HG02571 (cell line): ENCODE results near the gene FMN1.
"Not testable (repeated sequence)": the region's sequence is repeated elsewhere in the genome, so short reads cannot be mapped to it uniquely, and the experiment has no call there.

Experiments used
- ATAC-seq: cut with Tn5 transposase; IDR thresholded peaks from one replicate; pipeline ENCODE4 v1.9.1; 2021; ENCODE audit warnings: mild to moderate bottlenecking, moderate library complexity; ENCODE audit not compliant: unreplicated experiment

The FMN1 gene

GRCh38 chr15:32870240-32871033, 324.1 kb downstream of the FMN1 start:
- ATAC-seq: peak; percentile 65

GRCh38 chr15:32869776-32870175, 324.7 kb downstream of the FMN1 start:
- no peak for ATAC-seq

GRCh38 chr15:32867313-32867626, 327.2 kb downstream of the FMN1 start:
- ATAC-seq: no peak

GRCh38 chr15:32866454-32867312, 327.8 kb downstream of the FMN1 start:
- ATAC-seq: no peak

- ATAC-seq: no peak
Observed at GRCh38 chr15:32864841-32865240, 329.7 kb downstream of the FMN1 start.

GRCh38 chr15:32864051-32864450, 330.5 kb downstream of the FMN1 start:
- no peak for ATAC-seq

GRCh38 chr15:32861761-32862160, 332.8 kb downstream of the FMN1 start:
- no peak for ATAC-seq

GRCh38 chr15:32861174-32861573, 333.3 kb downstream of the FMN1 start:
- ATAC-seq: no peak

GRCh38 chr15:32859996-32860395, 334.5 kb downstream of the FMN1 start:
- ATAC-seq: no peak

- no peak for ATAC-seq
Observed at GRCh38 chr15:32859251-32859650, 335.3 kb downstream of the FMN1 start.

- no peak for ATAC-seq
Observed at GRCh38 chr15:32857732-32858131, 336.8 kb downstream of the FMN1 start.

GRCh38 chr15:32856753-32857152, 337.8 kb downstream of the FMN1 start:
- no peak for ATAC-seq

- ATAC-seq: no peak
Observed at GRCh38 chr15:32855942-32856341, 338.6 kb downstream of the FMN1 start.

GRCh38 chr15:32853592-32853991, 340.9 kb downstream of the FMN1 start:
- no peak for ATAC-seq

GRCh38 chr15:32852771-32853170, 341.7 kb downstream of the FMN1 start:
- ATAC-seq: no peak

- ATAC-seq: no peak
Observed at GRCh38 chr15:32852017-32852416, 342.5 kb downstream of the FMN1 start.

GRCh38 chr15:32851572-32851971, 342.9 kb downstream of the FMN1 start:
- no peak for ATAC-seq

GRCh38 chr15:32849769-32850668, 344.5 kb downstream of the FMN1 start:
- ATAC-seq: no peak

- ATAC-seq: not testable (repeated sequence)
Observed at GRCh38 chr15:32846671-32847070, 347.8 kb downstream of the FMN1 start.

- no peak for ATAC-seq
Observed at GRCh38 chr15:32844118-32844711, 350.3 kb downstream of the FMN1 start.
